GM06990 (cell line): ENCODE data around the gene MAN1A1.

ENCODE experiments used
- DNase-seq: peaks from one replicate; pipeline ENCODE4 v3.0.0-alpha.2; 2011; ENCODE audit not compliant: insufficient read length; ENCODE audit errors: extremely low read depth
- H3K27me3 ChIP-seq: replicated peaks from 2 replicates; pipeline ENCODE4 v1.6.0; 2011; ENCODE audit warnings: low read length; ENCODE audit not compliant: control insufficient read depth, insufficient read depth
- H3K36me3 ChIP-seq: 2 replicates; pipeline ENCODE4 v1.5.1; 2011; ENCODE audit warnings: low read length; ENCODE audit not compliant: control insufficient read depth, insufficient read depth
- H3K4me3 ChIP-seq: replicated peaks from 2 replicates; pipeline ENCODE4 v1.5.1; 2011; ENCODE audit warnings: low read depth, mild to moderate bottlenecking, control low read depth, low read length
- CTCF ChIP-seq: IDR thresholded peaks from 2 replicates; pipeline ENCODE4 v1.5.1; 2011; ENCODE audit warnings: low read length, control low read depth, mild to moderate bottlenecking, inconsistent platforms; ENCODE audit not compliant: insufficient read depth, poor library complexity, severe bottlenecking

Gene MAN1A1

GRCh38 chr6:119312441-119312840 is 37.1 kb downstream of the MAN1A1 start:
- DNase-seq, result no peak
- TF ChIP-seq CTCF, result no peak
- Histone ChIP-seq H3K36me3 (no peaks in the 10 kb centered on the region), H3K27me3 (no peaks in the 10 kb centered on the region), H3K4me3 (no peak overlapping the region)

GRCh38 chr6:119311514-119312142 is 37.9 kb downstream of the MAN1A1 start:
- no peaks in the 10 kb centered on the region for H3K27me3 ChIP-seq
- H3K4me3 ChIP-seq, result no peak overlapping the region
- no peak for DNase-seq
- no peak for TF ChIP-seq CTCF
- H3K36me3 ChIP-seq, result no peaks in the 10 kb centered on the region; the same call in 1 of the 2 replicates

- H3K4me3 ChIP-seq, result no peak overlapping the region
- TF ChIP-seq CTCF, result no peak
- no peak for DNase-seq
Observed at GRCh38 chr6:119310486-119311036, 39.0 kb downstream of the MAN1A1 start.

GRCh38 chr6:119308991-119309657 is 40.4 kb downstream of the MAN1A1 start:
- H3K27me3 ChIP-seq, result no peaks in the 10 kb centered on the region
- DNase-seq, result no peak
- no peak for TF ChIP-seq CTCF
- H3K4me3 ChIP-seq, result no peak overlapping the region
- H3K36me3 ChIP-seq, result no peaks in the 10 kb centered on the region; the same call in 1 of the 2 replicates

More at GRCh38 chr6:119310486-119311036, 39.0 kb downstream of the MAN1A1 start:
- Histone ChIP-seq H3K36me3 (no peaks in the 10 kb centered on the region; the same call in 1 of the 2 replicates), H3K27me3 (no peaks in the 10 kb centered on the region)

GRCh38 chr6:119308048-119308570 is 41.5 kb downstream of the MAN1A1 start:
- no peaks in the 10 kb centered on the region for H3K27me3 ChIP-seq
- no peak overlapping the region for H3K4me3 ChIP-seq
- no peak for TF ChIP-seq CTCF
- H3K36me3 ChIP-seq, result no peaks in the 10 kb centered on the region; the same call in 1 of the 2 replicates
- DNase-seq, result no peak
